GM23248 (cell line): ENCODE data around the gene SH3D19.

Source experiments
- EZH2 ChIP-seq: fragments of 200-600 bp; sonication (generic); IDR thresholded peaks from 2 replicates; pipeline ENCODE4 v1.6.1; 2018; ENCODE audit warnings: antibody characterized with exemption, mild to moderate bottlenecking; ENCODE audit not compliant: insufficient read depth, poor library complexity, severe bottlenecking
- EZH2phosphoT487 ChIP-seq: fragments of 200-600 bp; sonication (generic); IDR thresholded peaks from 2 replicates; pipeline ENCODE4 v1.6.1; 2018; ENCODE audit warnings: antibody characterized with exemption, moderate library complexity, mild to moderate bottlenecking, low read depth; ENCODE audit not compliant: insufficient read depth

DNA sequence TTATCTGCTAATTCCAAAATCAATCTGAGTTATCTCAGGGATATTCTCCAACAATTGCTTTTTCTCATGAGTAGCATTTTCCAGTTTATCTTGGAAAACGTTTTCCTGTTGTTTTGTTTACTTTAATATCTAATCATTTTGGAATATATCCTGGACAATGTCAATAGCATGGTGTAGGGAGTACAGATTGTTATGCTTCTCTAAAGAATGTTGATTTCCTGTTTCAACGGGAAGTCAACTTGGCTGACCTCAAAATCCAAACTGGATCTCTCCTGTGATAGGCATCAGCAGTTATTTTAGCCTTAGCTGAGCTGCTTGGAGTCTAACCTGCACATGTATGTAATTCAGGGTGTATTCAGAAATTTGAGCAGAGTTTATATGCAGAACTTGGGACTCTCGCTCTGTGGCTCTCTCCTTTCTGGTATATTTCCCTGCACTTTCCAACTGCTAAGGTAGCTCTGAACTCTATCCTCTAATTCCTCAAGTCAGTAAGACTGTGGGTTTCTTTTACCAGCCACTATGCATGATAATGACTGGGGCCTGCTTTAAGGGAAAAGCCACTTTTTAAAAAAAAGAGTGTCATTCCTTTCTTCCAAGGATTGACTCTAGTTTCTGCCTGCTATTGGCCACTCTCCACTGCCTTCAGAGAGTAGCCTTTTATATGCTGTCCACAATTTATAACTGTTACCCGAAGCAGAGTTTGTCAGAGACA is 40.7 kb downstream of the SH3D19 start:
- no peak for TF ChIP-seq EZH2
- no peak for TF ChIP-seq EZH2phosphoT487
